ENCODE data around the gene TBC1D5.
"Not testable (repeated sequence)": the region's sequence is repeated elsewhere in the genome, so short reads cannot be mapped to it uniquely, and the experiment has no call there.

Gene TBC1D5

DNA sequence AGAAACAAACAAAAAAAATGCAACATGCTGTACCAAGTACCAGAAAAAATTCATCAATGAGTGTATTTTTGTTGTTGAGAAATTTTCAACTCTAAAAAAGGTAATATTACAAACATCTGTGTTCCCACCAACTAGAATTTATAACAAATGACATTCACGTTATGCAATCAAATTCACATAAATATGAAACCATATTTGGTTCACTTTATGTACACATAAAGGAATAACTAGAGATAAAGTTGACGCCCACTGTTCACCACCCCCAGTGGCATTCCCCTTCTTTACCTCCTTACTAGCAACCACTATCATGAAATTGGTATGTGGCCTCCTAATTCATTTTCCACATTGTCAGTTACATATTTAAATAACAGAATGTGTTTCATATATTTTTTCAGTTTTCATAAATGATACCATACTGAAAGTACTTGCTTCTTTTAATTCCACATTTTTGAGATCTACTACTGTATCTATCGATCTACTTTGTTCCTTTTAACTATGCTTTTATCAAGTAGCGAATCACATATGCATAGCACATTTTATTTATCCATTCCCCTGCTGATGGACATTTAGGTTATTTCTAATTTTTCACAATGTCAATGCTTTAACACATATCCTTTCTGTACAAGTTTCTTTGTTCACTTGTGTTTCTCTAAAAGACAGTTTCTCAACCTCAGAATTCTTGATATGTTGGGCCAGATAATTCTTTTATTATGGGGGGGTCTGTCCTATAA is 34.5 kb downstream of the TBC1D5 start:
- DNase-seq = no peak

DNA sequence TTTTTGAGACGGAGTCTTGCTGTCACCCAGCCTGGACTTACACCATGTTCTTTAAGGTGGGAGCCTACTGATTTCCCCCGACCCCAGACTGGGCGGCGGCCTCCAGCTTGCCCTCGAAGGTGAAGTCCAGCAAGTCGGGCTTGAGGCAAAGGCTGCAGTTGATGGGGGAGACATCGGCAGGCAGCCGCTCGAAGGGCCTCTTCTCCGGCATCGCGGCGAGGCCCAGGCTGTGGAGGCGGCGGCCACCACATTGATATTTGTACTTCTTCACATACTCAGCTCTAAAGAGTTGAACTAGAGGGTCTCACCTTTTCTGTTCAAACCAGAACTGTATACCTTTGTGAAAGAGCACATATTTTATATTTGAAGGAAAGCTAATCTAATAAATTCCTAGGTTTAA is 36.4 kb downstream of the TBC1D5 start:
- DNase-seq = not testable (repeated sequence)

DNA sequence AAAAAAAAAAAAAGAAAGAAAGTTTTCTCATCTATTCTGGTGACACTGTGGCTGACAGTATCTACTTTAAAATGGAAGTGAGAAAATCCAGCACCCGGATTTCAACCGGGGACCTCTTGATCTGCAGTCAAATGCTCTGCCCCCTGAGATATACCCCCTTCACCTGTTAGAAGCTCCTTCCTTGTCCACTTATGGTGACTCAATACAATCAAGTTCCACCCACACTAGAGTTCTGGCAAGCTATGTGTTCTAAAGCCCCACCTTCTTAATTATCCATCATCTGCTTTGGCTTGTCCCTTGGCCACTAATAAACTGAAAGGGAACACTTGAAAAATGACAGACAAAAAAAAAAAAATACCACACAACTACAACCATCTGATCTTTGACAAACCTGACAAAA is 42.6 kb downstream of the TBC1D5 start:
- not testable (repeated sequence) for DNase-seq

DNA sequence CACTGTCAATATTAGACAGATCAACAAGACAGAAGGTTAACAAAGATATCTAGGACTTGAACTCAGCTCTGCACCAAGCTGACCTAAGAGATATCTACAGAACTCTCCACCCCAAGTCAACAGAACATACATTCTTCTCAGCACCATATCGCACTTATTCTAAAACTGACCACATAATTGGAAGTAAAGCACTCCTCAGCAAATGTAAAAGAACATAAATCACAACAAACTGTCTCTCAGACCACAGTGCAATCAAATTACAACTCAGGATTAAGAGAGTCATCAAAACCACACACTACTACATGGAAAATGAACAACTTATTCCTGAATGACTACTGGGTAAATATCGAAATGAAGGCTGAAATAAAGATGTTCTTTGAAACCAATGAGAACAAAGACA is 46.8 kb downstream of the TBC1D5 start:
- not testable (repeated sequence) for DNase-seq

GRCh38 chr3:17693670-17693999 is 48.8 kb downstream of the TBC1D5 start:
- not testable (repeated sequence) for DNase-seq

GRCh38 chr3:17692846-17693669 is 49.4 kb downstream of the TBC1D5 start:
- DNase-seq = peak; percentile 60

DNA sequence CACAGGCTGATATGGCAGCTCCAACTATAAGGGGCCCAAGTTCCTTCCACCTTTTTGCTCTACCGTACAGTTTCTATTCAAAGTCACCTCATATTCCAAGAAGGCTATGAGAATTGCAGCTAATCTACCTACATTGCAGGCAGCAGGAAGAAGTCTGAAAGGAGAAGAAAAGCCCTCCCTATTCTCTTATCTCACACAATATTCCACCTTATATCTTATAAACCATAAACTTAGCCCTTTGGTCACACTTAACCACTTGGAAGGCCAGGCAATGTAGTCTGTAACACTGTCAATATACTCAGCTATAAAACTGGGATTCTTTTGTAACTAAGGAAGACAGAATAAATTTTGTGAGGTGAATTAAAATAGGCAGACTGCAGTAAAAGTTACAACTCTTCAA is 54.9 kb downstream of the TBC1D5 start:
- no peak for DNase-seq

DNA sequence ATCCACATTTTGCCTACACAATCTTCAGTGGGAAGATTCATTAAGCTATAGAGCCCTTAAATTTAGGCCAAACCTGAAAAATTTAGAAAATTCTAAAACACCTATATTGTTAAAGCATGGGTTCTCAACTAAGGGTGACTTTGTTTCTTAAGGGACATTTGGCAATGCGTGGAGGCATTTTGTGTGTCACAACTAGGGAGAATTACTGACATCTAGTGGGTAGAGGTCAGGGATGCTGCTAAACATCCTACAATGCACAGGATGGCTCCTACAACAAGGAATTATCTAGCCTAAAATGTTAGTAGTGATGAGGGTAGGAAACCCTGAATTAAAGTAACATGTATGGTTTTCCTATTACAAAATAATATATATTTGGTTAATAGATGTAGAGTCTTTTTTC is 55.8 kb downstream of the TBC1D5 start:
- DNase-seq = no peak

GRCh38 chr3:17683542-17684207 is 58.8 kb downstream of the TBC1D5 start:
- no peak for DNase-seq

DNA sequence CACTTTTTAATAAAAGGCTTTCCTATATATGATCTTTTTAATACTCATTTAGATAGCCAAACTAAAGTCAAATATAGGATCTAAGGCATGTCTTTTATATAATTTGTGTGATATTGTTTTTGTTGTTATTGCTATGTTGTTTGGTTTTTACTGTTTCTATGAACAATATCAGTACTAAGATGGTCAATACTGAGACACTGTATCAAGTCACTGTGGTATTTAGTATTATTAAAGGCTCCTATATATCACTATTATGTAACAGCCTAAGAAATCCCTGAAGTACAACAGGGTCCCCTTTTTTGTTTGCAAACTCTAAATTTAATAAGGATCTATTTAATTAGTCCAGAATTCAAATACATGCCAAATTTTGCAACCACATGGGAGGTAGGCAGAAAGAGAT is 61.9 kb downstream of the TBC1D5 start:
- no peak for DNase-seq

- no peak for DNase-seq
Observed at GRCh38 chr3:17678116-17678741, 64.2 kb downstream of the TBC1D5 start.

- no peak for DNase-seq
Observed at GRCh38 chr3:17674082-17674686, 68.2 kb downstream of the TBC1D5 start.

- DNase-seq = no peak
Observed at GRCh38 chr3:17672506-17672905, 69.9 kb downstream of the TBC1D5 start.

DNA sequence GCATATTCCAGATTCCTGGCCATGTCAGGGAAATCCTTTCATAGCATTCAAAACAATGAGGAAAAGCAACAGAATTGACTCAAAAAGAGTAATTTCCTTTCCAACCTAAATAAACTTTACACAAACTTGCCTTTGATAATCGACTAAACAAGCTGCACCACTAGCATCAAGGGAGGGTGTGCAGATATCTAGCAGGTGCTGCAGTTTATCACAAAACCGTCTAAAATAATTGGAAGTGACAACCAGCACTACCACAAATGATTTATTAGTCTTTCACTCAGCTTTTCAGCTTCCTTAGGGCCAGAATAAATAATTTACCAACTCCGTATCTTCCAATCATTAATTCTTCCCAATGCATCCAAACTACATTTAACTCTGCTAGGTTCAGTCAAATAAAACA is 71.7 kb downstream of the TBC1D5 start:
- DNase-seq = no peak

DNA sequence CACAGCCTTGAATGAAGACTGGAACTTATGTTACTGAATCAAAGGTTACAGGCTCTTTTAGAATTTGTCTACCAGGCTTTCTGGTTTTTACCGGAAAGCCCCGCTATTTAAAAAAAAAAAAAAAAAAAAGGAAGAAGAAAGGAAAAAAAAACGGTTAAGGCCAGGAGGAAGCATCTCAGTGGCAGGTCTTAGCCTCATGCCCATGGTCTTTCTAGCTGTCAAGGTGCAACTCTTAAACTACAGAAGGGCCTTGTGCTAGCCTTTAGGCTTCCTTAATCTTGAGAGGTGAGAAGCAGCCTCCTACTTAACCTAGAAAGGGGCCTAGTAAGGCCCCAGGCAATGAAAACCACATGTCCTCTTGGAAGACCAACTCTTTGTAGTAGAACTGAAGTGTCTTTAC is 77.5 kb downstream of the TBC1D5 start:
- no peak for DNase-seq

GRCh38 chr3:17656264-17656663 is 86.2 kb downstream of the TBC1D5 start:
- no peak for DNase-seq

GRCh38 chr3:17655743-17656142 is 86.7 kb downstream of the TBC1D5 start:
- no peak for DNase-seq

- not testable (repeated sequence) for DNase-seq
Observed at GRCh38 chr3:17649748-17650147, 92.7 kb downstream of the TBC1D5 start.

DNA sequence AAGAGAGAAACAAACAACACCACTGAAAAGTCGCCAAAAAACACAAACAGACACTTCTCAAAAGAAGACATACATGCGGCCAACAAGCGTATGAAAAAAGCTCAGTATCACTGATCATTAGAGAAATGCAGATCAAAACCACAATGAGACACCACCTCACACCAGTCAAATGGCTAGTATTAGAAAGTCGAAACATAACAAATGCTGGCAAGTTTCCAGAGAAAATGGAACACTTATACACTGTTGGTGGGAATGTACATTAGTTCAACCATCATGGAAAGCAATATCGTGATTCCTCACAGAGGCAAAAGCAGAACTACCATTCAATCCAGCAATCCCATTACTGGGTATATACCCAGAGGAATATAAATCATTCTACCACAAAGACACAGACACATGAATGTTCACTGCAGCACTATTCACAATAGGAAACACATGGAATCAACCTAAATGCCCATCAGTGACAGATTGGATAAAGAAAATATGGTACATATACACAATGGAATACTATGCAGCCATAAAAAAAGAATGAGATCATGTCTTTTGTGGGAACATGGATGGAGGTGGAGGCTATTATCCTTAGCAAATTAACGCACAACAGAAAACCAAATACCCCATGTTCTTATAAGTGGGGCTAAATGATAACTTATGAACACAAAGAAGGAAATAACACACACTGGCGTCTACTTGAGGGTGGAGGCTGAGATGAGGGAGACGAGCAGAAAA is 93.6 kb downstream of the TBC1D5 start:
- DNase-seq = not testable (repeated sequence)

- DNase-seq = peak; percentile 40
Observed at GRCh38 chr3:17645074-17645698, 97.2 kb downstream of the TBC1D5 start.

DNA sequence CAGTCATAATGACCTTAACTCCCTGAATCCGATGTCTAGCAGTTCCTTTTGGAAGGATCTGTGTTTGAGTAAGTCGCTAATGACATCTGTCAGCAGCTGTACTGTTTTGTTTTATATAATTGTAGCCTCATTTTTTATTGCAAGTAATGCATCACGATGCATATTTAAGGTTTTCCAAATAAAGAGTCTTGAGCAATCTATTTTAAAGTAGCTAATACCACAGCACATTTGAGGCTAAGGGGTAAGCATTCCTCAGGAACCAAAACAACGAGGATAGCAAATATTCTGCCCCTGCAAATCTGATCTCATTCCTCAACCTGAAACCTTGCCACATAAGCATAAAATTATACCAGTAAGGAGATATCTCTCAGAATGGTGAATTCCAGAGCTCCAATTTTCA is 98.7 kb downstream of the TBC1D5 start:
- no peak for DNase-seq

DNA sequence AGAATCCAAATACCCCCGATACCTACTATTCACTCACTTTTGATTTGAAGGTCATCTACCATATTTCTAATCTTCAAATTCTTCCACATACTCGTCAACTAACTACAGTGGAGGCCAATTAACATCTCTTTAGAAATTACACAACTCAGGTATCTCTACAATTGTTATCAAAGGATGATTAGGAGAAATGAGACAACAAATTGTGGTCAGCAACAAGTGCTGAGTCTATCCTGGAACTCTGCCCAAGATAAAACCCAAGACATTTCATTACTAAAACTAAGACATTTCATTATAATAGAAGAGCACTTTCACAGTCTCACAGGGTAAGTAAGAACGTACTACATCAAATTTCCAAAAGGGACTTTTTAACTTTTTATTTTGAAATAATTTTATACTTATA is 100.0 kb downstream of the TBC1D5 start:
- no peak for DNase-seq

Measured in CD4-positive, alpha-beta T cell treated with Interleukin-17A for 1 hour (primary cell).